ENCODE results near the gene AZGP1.

- no peak for TF ChIP-seq THAP7 (CRISPR knock-in tag; IDR thresholded peaks at IDR 0.05)
- no peak for TF ChIP-seq UBTF (CRISPR knock-in tag; IDR thresholded peaks at IDR 0.05)
- no peak for TF ChIP-seq ATF3 (CRISPR knock-in tag; IDR thresholded peaks at IDR 0.05)
- TF ChIP-seq E2F1 (CRISPR knock-in tag; IDR thresholded peaks at IDR 0.05): no peak
- TF ChIP-seq ZNF747 (CRISPR knock-in tag; IDR thresholded peaks at IDR 0.05; ENCODE audit: borderline replicate concordance): no peak
- no peak for TF ChIP-seq PPARG (CRISPR knock-in tag; conservative IDR thresholded peaks at IDR 0.05)
- no peak for TF ChIP-seq ZBTB2 (CRISPR knock-in tag; IDR thresholded peaks at IDR 0.05; ENCODE audit: low read depth)
- TF ChIP-seq SNAPC4 (CRISPR knock-in tag; IDR thresholded peaks at IDR 0.05): no peak
- TF ChIP-seq ZNF282 (IDR thresholded peaks at IDR 0.05; ENCODE audit: partially characterized antibody): no peak
- no peak for TF ChIP-seq ZNF143 (CRISPR knock-in tag; IDR thresholded peaks at IDR 0.05)
- TF ChIP-seq CTCF (CRISPR knock-in tag; IDR thresholded peaks at IDR 0.05): no peak
- TF ChIP-seq PAF1 (CRISPR knock-in tag; IDR thresholded peaks at IDR 0.05): no peak
- no peak for TF ChIP-seq POLR2A (IDR thresholded peaks at IDR 0.05; ENCODE audit: insufficient read depth in 1 of 2, low read depth in 2 of 2, low read length in 2 of 2)
Measured at GRCh38 chr7:100007887-100008286, 32.1 kb upstream of the AZGP1 start.

Measured in HepG2 (cell line).